Pons (tissue), 1 donor: ENCODE data around the gene ADAMTS6.

ENCODE experiments used
- DNase-seq: peaks from one replicate; pipeline ENCODE4 v3.0.0-alpha.2; 2016; ENCODE audit warnings: low spot score

Gene ADAMTS6

GRCh38 chr5:65279603-65280002, 202.1 kb downstream of the ADAMTS6 start:
- DNase-seq: no peak

- DNase-seq: no peak
Observed at GRCh38 chr5:65276178-65276890, 205.4 kb downstream of the ADAMTS6 start.

- no peak for DNase-seq
Observed at GRCh38 chr5:65271906-65272305, 209.8 kb downstream of the ADAMTS6 start.

- no peak for DNase-seq
Observed at GRCh38 chr5:65268525-65268924, 213.2 kb downstream of the ADAMTS6 start.

GRCh38 chr5:65264420-65264819, 217.3 kb downstream of the ADAMTS6 start:
- DNase-seq: no peak

GRCh38 chr5:65263321-65263720, 218.4 kb downstream of the ADAMTS6 start:
- no peak for DNase-seq

GRCh38 chr5:65262649-65263059, 219.1 kb downstream of the ADAMTS6 start:
- peak; percentile 4 for DNase-seq

GRCh38 chr5:65262096-65262495, 219.6 kb downstream of the ADAMTS6 start:
- no peak for DNase-seq

- no peak for DNase-seq
Observed at GRCh38 chr5:65261499-65261898, 220.2 kb downstream of the ADAMTS6 start.

- DNase-seq: no peak
Observed at GRCh38 chr5:65255294-65255693, 226.4 kb downstream of the ADAMTS6 start.

- DNase-seq: no peak
Observed at GRCh38 chr5:65252977-65253376, 228.7 kb downstream of the ADAMTS6 start.

- DNase-seq: no peak
Observed at GRCh38 chr5:65248896-65249295, 232.8 kb downstream of the ADAMTS6 start.

GRCh38 chr5:65247594-65247993, 234.1 kb downstream of the ADAMTS6 start:
- no peak for DNase-seq

GRCh38 chr5:65246741-65247140, 235.0 kb downstream of the ADAMTS6 start:
- no peak for DNase-seq

GRCh38 chr5:65244031-65244430, 237.7 kb downstream of the ADAMTS6 start:
- no peak for DNase-seq

- DNase-seq: no peak
Observed at GRCh38 chr5:65243161-65243560, 238.6 kb downstream of the ADAMTS6 start.

- DNase-seq: no peak
Observed at GRCh38 chr5:65229841-65230240, 251.9 kb downstream of the ADAMTS6 start.

GRCh38 chr5:65213921-65214525, 267.7 kb downstream of the ADAMTS6 start:
- DNase-seq: no peak

GRCh38 chr5:65209341-65209740, 272.4 kb downstream of the ADAMTS6 start:
- DNase-seq: no peak

- no peak for DNase-seq
Observed at GRCh38 chr5:65204966-65205365, 276.8 kb downstream of the ADAMTS6 start.

- DNase-seq: no peak
Observed at GRCh38 chr5:65203746-65204145, 278.0 kb downstream of the ADAMTS6 start.

- no peak for DNase-seq
Observed at GRCh38 chr5:65199993-65200675, 281.6 kb downstream of the ADAMTS6 start.

GRCh38 chr5:65198456-65199120, 283.1 kb downstream of the ADAMTS6 start:
- no peak for DNase-seq
